Measurements from ENCODE around the gene STK4. TPM values are rescaled to one million over a fixed set of nuclear protein-coding genes. Genes with fewer than 3 reads are reported as not detected.
A peak's percentile ranks its signal among the peaks of the same experiment; 100 is the strongest.

Gene STK4
- total RNA-seq, 4 donors from 2014 or later = 25.4 to 63.9 (median 33.5) TPM

DNA sequence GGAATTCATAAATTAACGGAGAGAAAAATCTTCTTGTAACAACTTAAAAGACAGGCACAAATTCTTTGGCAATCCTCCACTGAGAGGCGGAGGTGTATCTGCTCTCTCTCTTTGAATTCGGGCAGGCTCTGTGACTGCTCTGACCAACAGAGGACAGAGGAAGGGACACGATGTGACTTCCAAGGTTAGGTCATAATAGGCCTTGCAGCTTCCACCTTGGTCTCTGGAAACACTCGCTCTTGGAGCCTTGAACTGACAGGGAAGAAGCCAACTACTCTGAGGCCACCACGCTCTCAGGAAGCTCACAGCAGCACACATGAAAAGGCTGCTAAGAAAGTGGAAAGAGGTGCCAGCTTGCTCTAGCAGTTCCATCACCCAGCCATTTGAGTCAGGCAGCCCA is 21.1 kb upstream of the STK4 start:
- H3K4me1 ChIP-seq = no peaks in the 10 kb centered on the region
- TF ChIP-seq, protein P1, sequence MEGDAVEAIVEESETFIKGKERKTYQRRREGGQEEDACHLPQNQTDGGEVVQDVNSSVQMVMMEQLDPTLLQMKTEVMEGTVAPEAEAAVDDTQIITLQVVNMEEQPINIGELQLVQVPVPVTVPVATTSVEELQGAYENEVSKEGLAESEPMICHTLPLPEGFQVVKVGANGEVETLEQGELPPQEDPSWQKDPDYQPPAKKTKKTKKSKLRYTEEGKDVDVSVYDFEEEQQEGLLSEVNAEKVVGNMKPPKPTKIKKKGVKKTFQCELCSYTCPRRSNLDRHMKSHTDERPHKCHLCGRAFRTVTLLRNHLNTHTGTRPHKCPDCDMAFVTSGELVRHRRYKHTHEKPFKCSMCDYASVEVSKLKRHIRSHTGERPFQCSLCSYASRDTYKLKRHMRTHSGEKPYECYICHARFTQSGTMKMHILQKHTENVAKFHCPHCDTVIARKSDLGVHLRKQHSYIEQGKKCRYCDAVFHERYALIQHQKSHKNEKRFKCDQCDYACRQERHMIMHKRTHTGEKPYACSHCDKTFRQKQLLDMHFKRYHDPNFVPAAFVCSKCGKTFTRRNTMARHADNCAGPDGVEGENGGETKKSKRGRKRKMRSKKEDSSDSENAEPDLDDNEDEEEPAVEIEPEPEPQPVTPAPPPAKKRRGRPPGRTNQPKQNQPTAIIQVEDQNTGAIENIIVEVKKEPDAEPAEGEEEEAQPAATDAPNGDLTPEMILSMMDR (IDR thresholded peaks at IDR 0.05) = no peak
- no peak for TF ChIP-seq EP300 (IDR thresholded peaks at IDR 0.05)
- TF ChIP-seq POLR2A (IDR thresholded peaks at IDR 0.05) = no peak
- no peak for TF ChIP-seq POLR2AphosphoS5 (IDR thresholded peaks at IDR 0.05)
- peaks cover 72% of the 10 kb centered on the region for H3K36me3 ChIP-seq
- no peaks in the 10 kb centered on the region for H3K9me3 ChIP-seq
- H3K27ac ChIP-seq = no peak overlapping the region
- H3K4me3 ChIP-seq = no peak overlapping the region
- no peak for DNase-seq (ENCODE audit: low spot score in 2 of 2)
- 91% methylated on average over 6 of the region's 6 CpGs for WGBS
- no peaks in the 10 kb centered on the region for H3K27me3 ChIP-seq

DNA sequence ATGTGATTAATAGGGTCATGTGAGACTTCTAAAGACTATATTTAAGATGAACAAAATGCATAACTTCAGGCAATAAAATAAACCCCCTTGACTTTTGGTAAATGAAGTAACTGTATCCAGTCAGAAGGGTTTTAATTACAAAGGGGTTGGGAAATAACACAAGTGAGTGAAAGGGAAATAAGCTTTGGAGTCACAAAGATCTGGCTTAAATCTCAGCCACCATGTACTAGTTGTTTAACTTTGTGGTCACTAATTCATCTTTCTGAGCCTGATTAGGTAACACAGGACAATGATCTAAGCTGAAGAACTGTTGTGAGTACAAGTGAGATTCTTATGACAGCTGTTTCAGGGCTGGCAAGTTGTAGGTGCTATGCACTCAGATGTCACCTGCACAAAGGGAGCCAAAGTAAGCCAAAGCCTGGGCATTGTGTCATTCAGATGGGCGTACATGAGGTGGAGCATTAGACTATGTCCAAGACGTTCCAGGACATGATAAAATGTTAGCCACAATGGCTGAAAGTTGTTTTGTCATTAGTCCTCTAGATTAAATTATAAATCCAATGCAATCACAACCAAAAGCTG is 19.9 kb upstream of the STK4 start:
- Histone ChIP-seq H3K36me3 (peaks cover 74% of the 10 kb centered on the region), H3K27ac (no peak overlapping the region), H3K4me3 (no peak overlapping the region), H3K9me3 (no peaks in the 10 kb centered on the region), H3K4me1 (no peaks in the 10 kb centered on the region), H3K27me3 (no peaks in the 10 kb centered on the region)
- 75% methylated on average over 2 of the region's 2 CpGs for WGBS
- TF ChIP-seq POLR2A (IDR thresholded peaks at IDR 0.05) (no peak), POLR2AphosphoS5 (IDR thresholded peaks at IDR 0.05) (no peak), EP300 (IDR thresholded peaks at IDR 0.05) (no peak)
- TF ChIP-seq, protein P1 (IDR thresholded peaks at IDR 0.05) = no peak
- peak in 1 of 2 donors; percentile 4 for DNase-seq (ENCODE audit: low spot score in 2 of 2)

DNA sequence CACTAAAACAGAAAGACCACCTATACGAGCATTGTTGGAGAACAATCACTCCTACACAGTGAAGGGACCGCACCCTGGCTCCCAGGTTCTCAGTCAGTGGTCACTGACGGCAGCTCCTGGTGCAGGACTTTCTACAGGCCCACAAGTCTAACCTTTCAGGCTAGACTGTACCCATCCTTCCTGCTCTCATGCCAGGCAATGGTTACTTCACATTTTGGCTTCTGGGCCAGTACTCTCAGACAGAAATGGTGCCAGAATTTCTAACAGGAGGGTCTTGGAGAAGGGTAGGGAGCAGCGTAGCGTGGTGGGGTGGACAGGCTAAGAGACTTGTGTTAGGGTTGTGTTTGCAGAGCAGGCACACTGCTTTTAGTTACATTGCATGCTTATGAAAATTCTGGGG is 18.2 kb upstream of the STK4 start:
- TF ChIP-seq, protein P1 (IDR thresholded peaks at IDR 0.05) = no peak
- no peak for TF ChIP-seq POLR2A (IDR thresholded peaks at IDR 0.05)
- TF ChIP-seq POLR2AphosphoS5 (IDR thresholded peaks at IDR 0.05) = no peak
- TF ChIP-seq EP300 (IDR thresholded peaks at IDR 0.05) = no peak
- DNase-seq (ENCODE audit: low spot score in 2 of 2) = no peak
- H3K36me3 ChIP-seq = peaks cover 65% of the 10 kb centered on the region
- no peaks in the 10 kb centered on the region for H3K9me3 ChIP-seq
- H3K27me3 ChIP-seq = no peaks in the 10 kb centered on the region
- WGBS = 83% methylated on average over 5 of the region's 5 CpGs
- no peaks in the 10 kb centered on the region for H3K4me1 ChIP-seq
- H3K27ac ChIP-seq = no peak overlapping the region
- no peak overlapping the region for H3K4me3 ChIP-seq

DNA sequence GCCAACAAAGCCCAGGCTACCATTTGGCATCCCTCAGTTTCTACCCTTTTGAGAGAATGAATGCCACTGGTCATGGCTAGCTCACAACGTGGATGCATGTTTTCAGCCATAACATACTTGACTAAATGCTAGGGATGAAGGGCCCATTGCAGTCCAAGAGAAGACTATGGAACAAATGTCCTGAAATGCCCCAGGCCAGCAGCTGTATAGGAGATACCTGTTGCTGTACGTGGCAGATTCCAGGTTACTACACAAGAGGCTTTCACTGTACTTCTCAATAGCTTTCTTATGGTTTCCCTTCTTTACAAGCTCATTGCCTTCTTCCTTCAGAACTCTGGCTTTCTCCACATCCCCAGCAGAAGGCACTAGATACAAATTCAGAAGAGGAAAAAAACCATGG is 17.8 kb upstream of the STK4 start:
- no peak for DNase-seq (ENCODE audit: low spot score in 2 of 2)
- Histone ChIP-seq H3K36me3 (peaks cover 65% of the 10 kb centered on the region), H3K27me3 (no peaks in the 10 kb centered on the region), H3K27ac (no peak overlapping the region), H3K4me3 (no peak overlapping the region), H3K9me3 (no peaks in the 10 kb centered on the region), H3K4me1 (no peaks in the 10 kb centered on the region)
- 78% methylated on average over 2 of the region's 2 CpGs for WGBS
- TF ChIP-seq POLR2AphosphoS5 (IDR thresholded peaks at IDR 0.05) = no peak
- no peak for TF ChIP-seq POLR2A (IDR thresholded peaks at IDR 0.05)
- TF ChIP-seq, protein P1 (IDR thresholded peaks at IDR 0.05) = no peak
- no peak for TF ChIP-seq EP300 (IDR thresholded peaks at IDR 0.05)

DNA sequence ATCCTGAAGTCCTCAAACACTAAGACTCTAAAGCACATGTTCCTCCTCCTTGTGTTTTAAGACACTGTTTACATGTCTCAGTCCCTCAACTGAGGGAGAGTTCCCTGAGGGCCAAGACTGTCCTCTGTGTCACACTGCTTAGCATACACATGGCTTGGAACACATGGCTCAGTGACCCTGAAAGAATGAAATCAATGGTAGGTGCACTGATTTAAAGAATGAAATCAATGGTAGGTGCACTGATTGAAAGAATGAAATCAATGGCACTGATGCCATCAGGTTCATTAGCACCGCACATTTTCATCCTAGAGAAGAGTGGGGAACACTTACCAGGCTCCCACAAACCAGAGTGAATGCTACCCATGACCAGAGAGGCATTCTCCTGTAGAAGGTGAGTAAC is 15.9 kb upstream of the STK4 start:
- no peak for DNase-seq (ENCODE audit: low spot score in 2 of 2)
- H3K4me1 ChIP-seq = no peaks in the 10 kb centered on the region
- H3K36me3 ChIP-seq = peaks cover 72% of the 10 kb centered on the region
- H3K27ac ChIP-seq = no peak overlapping the region
- no peak for TF ChIP-seq POLR2A (IDR thresholded peaks at IDR 0.05)
- TF ChIP-seq, protein P1 (IDR thresholded peaks at IDR 0.05) = no peak
- no peak for TF ChIP-seq POLR2AphosphoS5 (IDR thresholded peaks at IDR 0.05)
- TF ChIP-seq EP300 (IDR thresholded peaks at IDR 0.05) = no peak
- no peak overlapping the region for H3K4me3 ChIP-seq
- no peaks in the 10 kb centered on the region for H3K27me3 ChIP-seq
- no peaks in the 10 kb centered on the region for H3K9me3 ChIP-seq
- WGBS = 94% methylated on average over 1 of the region's 1 CpG

Measured in suprapubic skin (tissue), 4 donors.